DND-41 (cell line): ENCODE measurements around the gene SND1.

Source experiments
- ATAC-seq: fragments of 200-7000 bp; cut with Tn5 transposase; 3 replicates; pipeline ENCODE4 v1.9.1; 2021; ENCODE audit warnings: low read depth; ENCODE audit not compliant: insufficient read depth
- DNase-seq: peaks from one replicate; pipeline ENCODE4 v3.0.0-alpha.2; 2020
- H2AFZ ChIP-seq: 2 replicates; pipeline ENCODE4 v1.6.0; 2012; ENCODE audit warnings: low read depth, low read length
- H3K27ac ChIP-seq: 2 replicates; pipeline ENCODE4 v1.5.1; 2012; ENCODE audit warnings: low read length, inconsistent platforms
- H3K27me3 ChIP-seq: fragments of 200-600 bp; sonication (generic); 2 replicates; pipeline ENCODE4 v1.6.0; 2012; ENCODE audit warnings: low read length, mild to moderate bottlenecking, inconsistent platforms; ENCODE audit not compliant: insufficient read depth, poor library complexity
- H3K36me3 ChIP-seq: 2 replicates; pipeline ENCODE4 v1.5.1; 2012; ENCODE audit warnings: low read length, inconsistent platforms; ENCODE audit not compliant: insufficient read depth
- H3K4me1 ChIP-seq: 2 replicates; pipeline ENCODE4 v1.5.1; 2012; ENCODE audit warnings: mild to moderate bottlenecking, low read length; ENCODE audit not compliant: insufficient read depth
- H3K4me2 ChIP-seq: 2 replicates; pipeline ENCODE4 v1.6.0; 2012; ENCODE audit warnings: mild to moderate bottlenecking, moderate library complexity, low read length, inconsistent platforms; ENCODE audit not compliant: insufficient read depth
- H3K4me3 ChIP-seq, 2 experiments: fragments of 200-600 bp in 1 of 2; shearing (Covaris generic) in 1 of 2; 2 replicates each; pipeline ENCODE4 v1.5.1; 2012 to 2016; ENCODE audit warnings: inconsistent platforms in 2 of 2, low read length in 2 of 2, mild to moderate bottlenecking in 2 of 2, low read depth in 1 of 2, moderate library complexity in 1 of 2
- H3K79me2 ChIP-seq: 2 replicates; pipeline ENCODE4 v1.6.0; 2012; ENCODE audit warnings: low read length, inconsistent platforms; ENCODE audit not compliant: insufficient read depth
- H3K9ac ChIP-seq: 2 replicates; pipeline ENCODE4 v1.6.0; 2012; ENCODE audit warnings: low read depth, mild to moderate bottlenecking, inconsistent platforms, low read length, moderate library complexity
- H3K9me3 ChIP-seq: 2 replicates; pipeline ENCODE4 v1.5.1; 2012; ENCODE audit warnings: low read length, moderate library complexity, mild to moderate bottlenecking, inconsistent platforms; ENCODE audit not compliant: insufficient read depth, severe bottlenecking
- H4K20me1 ChIP-seq: 2 replicates; pipeline ENCODE4 v1.6.0; 2012; ENCODE audit warnings: low read length; ENCODE audit not compliant: insufficient read depth
- CTCF ChIP-seq: IDR thresholded peaks from 2 replicates; pipeline ENCODE4 v1.5.1; 2012; ENCODE audit warnings: borderline replicate concordance, low read length, moderate library complexity, mild to moderate bottlenecking; ENCODE audit not compliant: poor library complexity, severe bottlenecking; ENCODE audit errors: extremely low read depth
- EZH2 ChIP-seq: IDR thresholded peaks from 3 replicates; pipeline ENCODE4 v1.6.1; 2012; ENCODE audit warnings: borderline replicate concordance, low read depth, mild to moderate bottlenecking, moderate library complexity, low read length, inconsistent platforms; ENCODE audit not compliant: severe bottlenecking

The SND1 gene

GRCh38 chr7:127751490-127752448, 99.8 kb downstream of the SND1 start:
- Histone ChIP-seq H4K20me1 (peaks cover 8% of the 10 kb centered on the region; the same call in 1 of the 2 replicates), H2AFZ (no peak overlapping the region), H3K9me3 (no peaks in the 10 kb centered on the region), H3K4me1 (no peaks in the 10 kb centered on the region), H3K4me2 (no peak overlapping the region), H3K79me2 (peaks cover 23% of the 10 kb centered on the region; the same call in 1 of the 2 replicates), H3K36me3 (peaks cover 11% of the 10 kb centered on the region; the same call in 1 of the 2 replicates), H3K9ac (no peak overlapping the region), H3K27ac (no peak overlapping the region), H3K27me3 (no peaks in the 10 kb centered on the region), H3K4me3 (no peak overlapping the region)
- TF ChIP-seq CTCF = no peak
- no peak for TF ChIP-seq EZH2
- no peak for ATAC-seq
- no peak for DNase-seq

GRCh38 chr7:127752829-127753228, 100.8 kb downstream of the SND1 start:
- DNase-seq = no peak
- no peak overlapping the region for H3K4me3 ChIP-seq
- H3K9me3 ChIP-seq = no peaks in the 10 kb centered on the region
- no peak overlapping the region for H3K4me2 ChIP-seq
- H3K27ac ChIP-seq = no peak overlapping the region
- H3K27me3 ChIP-seq = no peaks in the 10 kb centered on the region
- peaks cover 8% of the 10 kb centered on the region; the same call in 1 of the 2 replicates for H4K20me1 ChIP-seq
- no peaks in the 10 kb centered on the region for H3K4me1 ChIP-seq
- no peak for ATAC-seq
- TF ChIP-seq CTCF = no peak
- TF ChIP-seq EZH2 = no peak
- no peak overlapping the region for H2AFZ ChIP-seq
- peaks cover 23% of the 10 kb centered on the region; the same call in 1 of the 2 replicates for H3K79me2 ChIP-seq
- H3K36me3 ChIP-seq = peaks cover 10% of the 10 kb centered on the region; the same call in 1 of the 2 replicates
- no peak overlapping the region for H3K9ac ChIP-seq

- peaks cover 5% of the 10 kb centered on the region; the same call in 1 of the 2 replicates for H3K36me3 ChIP-seq
- peaks cover 20% of the 10 kb centered on the region; the same call in 1 of the 2 replicates for H3K79me2 ChIP-seq
- ATAC-seq (no peak), DNase-seq (no peak)
- peaks cover 8% of the 10 kb centered on the region; the same call in 1 of the 2 replicates for H4K20me1 ChIP-seq
- no peak overlapping the region for H3K9ac ChIP-seq
- no peak overlapping the region for H2AFZ ChIP-seq
- TF ChIP-seq EZH2 = no peak
- no peak for TF ChIP-seq CTCF
- no peaks in the 10 kb centered on the region for H3K9me3 ChIP-seq
- H3K4me3 ChIP-seq = no peak overlapping the region
- no peak overlapping the region for H3K27ac ChIP-seq
- H3K4me2 ChIP-seq = no peak overlapping the region
- no peaks in the 10 kb centered on the region for H3K4me1 ChIP-seq
- H3K27me3 ChIP-seq = no peaks in the 10 kb centered on the region
Measured at GRCh38 chr7:127754457-127754856, 102.5 kb downstream of the SND1 start.
